Measurements from ENCODE around the gene MLLT1. TPM values are rescaled to one million over a fixed set of nuclear protein-coding genes. Genes with fewer than 3 reads are reported as not detected.

Gene MLLT1
- total RNA-seq, 1 experiment from 2014 or later = 58.3 TPM

DNA sequence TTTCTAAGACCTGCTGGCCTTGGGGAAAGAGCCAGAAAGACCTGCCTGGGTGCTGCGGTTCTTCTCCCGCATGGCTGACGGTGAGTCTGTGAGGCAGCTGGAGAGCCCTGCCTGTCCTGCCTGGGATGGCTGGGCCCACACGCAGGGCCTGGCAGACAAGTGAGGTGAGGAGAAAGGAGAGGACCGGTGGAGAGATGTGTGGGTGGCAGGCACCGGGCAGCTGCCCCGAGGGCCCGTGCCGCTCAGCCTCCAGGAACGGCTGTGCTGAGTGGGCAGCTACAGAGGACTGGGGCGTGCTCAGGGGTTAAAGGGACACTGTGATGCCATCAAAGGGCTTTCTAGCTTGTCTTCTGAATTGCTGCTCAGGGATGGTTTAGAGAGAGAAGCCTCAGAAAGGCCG, 53.8 kb downstream of the MLLT1 start:
- no peaks in the 10 kb centered on the region for H3K4me1 ChIP-seq (ENCODE audit: control insufficient read depth, insufficient read depth, low read length)
- in situ Hi-C loops (cut with HindIII; ENCODE audit: low pct_unique_long_range_greater_than_20kb, low sequenced_read_pairs) = no loop called here
- H3K27ac ChIP-seq (ENCODE audit: low read length) = no peak overlapping the region
- CTCF ChIA-PET = no interaction called here
- ATAC-seq (no peak), DNase-seq (ENCODE audit: low read depth, low spot score) (no peak)
- H3K9me3 ChIP-seq (ENCODE audit: control insufficient read depth, insufficient read depth, low read depth, low read length) = no peaks in the 10 kb centered on the region
- no peak overlapping the region for H3K4me3 ChIP-seq (ENCODE audit: low read depth in 2 of 2, low read length in 2 of 2)
- POLR2A ChIA-PET = interaction anchor here (0.7 kb wide), 1 partner anchor 51 kb away, joined by 3 read pairs; no protein-coding TSS in a partner anchor
- TF ChIP-seq TCF7L2 (IDR thresholded peaks at IDR 0.05; ENCODE audit: low read depth, low read length) (no peak), POLR2AphosphoS5 (IDR thresholded peaks at IDR 0.05; ENCODE audit: low read depth, low read length) (no peak), SIN3A (IDR thresholded peaks at IDR 0.05; ENCODE audit: borderline replicate concordance, insufficient read depth, low read depth, low read length) (no peak)
- TF ChIP-seq, protein P1, sequence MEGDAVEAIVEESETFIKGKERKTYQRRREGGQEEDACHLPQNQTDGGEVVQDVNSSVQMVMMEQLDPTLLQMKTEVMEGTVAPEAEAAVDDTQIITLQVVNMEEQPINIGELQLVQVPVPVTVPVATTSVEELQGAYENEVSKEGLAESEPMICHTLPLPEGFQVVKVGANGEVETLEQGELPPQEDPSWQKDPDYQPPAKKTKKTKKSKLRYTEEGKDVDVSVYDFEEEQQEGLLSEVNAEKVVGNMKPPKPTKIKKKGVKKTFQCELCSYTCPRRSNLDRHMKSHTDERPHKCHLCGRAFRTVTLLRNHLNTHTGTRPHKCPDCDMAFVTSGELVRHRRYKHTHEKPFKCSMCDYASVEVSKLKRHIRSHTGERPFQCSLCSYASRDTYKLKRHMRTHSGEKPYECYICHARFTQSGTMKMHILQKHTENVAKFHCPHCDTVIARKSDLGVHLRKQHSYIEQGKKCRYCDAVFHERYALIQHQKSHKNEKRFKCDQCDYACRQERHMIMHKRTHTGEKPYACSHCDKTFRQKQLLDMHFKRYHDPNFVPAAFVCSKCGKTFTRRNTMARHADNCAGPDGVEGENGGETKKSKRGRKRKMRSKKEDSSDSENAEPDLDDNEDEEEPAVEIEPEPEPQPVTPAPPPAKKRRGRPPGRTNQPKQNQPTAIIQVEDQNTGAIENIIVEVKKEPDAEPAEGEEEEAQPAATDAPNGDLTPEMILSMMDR (IDR thresholded peaks at IDR 0.05) = no peak
- TF ChIP-seq, protein P2, sequence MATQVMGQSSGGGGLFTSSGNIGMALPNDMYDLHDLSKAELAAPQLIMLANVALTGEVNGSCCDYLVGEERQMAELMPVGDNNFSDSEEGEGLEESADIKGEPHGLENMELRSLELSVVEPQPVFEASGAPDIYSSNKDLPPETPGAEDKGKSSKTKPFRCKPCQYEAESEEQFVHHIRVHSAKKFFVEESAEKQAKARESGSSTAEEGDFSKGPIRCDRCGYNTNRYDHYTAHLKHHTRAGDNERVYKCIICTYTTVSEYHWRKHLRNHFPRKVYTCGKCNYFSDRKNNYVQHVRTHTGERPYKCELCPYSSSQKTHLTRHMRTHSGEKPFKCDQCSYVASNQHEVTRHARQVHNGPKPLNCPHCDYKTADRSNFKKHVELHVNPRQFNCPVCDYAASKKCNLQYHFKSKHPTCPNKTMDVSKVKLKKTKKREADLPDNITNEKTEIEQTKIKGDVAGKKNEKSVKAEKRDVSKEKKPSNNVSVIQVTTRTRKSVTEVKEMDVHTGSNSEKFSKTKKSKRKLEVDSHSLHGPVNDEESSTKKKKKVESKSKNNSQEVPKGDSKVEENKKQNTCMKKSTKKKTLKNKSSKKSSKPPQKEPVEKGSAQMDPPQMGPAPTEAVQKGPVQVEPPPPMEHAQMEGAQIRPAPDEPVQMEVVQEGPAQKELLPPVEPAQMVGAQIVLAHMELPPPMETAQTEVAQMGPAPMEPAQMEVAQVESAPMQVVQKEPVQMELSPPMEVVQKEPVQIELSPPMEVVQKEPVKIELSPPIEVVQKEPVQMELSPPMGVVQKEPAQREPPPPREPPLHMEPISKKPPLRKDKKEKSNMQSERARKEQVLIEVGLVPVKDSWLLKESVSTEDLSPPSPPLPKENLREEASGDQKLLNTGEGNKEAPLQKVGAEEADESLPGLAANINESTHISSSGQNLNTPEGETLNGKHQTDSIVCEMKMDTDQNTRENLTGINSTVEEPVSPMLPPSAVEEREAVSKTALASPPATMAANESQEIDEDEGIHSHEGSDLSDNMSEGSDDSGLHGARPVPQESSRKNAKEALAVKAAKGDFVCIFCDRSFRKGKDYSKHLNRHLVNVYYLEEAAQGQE (IDR thresholded peaks at IDR 0.05; ENCODE audit: insufficient read depth in 1 of 2, low read depth in 2 of 2, low read length in 1 of 2) = no peak
- no peaks in the 10 kb centered on the region for H3K27me3 ChIP-seq (ENCODE audit: control insufficient read depth, insufficient read depth, low read length)
- BruUV-seq (replicated peaks) = no TSS peak
- no peaks in the 10 kb centered on the region for H3K36me3 ChIP-seq (ENCODE audit: control insufficient read depth, insufficient read depth, low read length)
- intact Hi-C loops (cut with micrococcal nuclease; ENCODE audit: unreplicated experiment) = no loop called here

DNA sequence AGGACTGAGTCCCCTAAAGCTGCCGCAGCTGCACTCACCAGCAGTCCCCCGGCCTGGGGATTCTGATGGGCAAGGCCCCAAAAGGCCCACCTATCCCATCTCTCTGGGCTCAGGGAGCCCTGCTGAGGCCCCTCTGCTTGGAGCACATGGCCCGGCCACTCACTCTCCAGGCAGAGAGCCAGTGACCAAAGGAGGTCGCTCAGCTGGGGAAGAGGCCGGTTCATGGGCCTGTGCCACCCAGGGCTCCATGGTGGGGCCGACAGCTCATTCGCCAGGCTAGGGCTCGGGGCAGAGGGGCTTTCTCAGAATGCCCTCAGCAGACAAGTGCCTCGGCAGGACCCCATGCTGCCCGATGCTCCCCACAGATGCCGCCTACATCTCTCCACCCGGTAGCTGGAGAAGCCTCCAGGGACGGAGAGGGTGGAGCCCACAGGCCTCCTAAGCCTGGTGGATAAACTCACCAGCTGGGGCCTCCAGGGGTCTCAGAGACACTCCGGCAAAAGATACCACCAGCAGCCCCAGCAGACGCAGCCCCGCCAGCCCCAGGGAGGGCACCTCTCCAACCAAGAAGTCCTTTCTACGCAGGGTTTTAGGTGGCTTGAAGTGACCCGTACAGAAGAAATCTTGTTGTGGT, 54.4 kb downstream of the MLLT1 start:
- Histone ChIP-seq H3K4me3 (ENCODE audit: low read depth in 2 of 2, low read length in 2 of 2) (no peak overlapping the region), H3K9me3 (ENCODE audit: control insufficient read depth, insufficient read depth, low read depth, low read length) (no peaks in the 10 kb centered on the region), H3K4me1 (ENCODE audit: control insufficient read depth, insufficient read depth, low read length) (no peaks in the 10 kb centered on the region), H3K36me3 (ENCODE audit: control insufficient read depth, insufficient read depth, low read length) (no peaks in the 10 kb centered on the region), H3K27me3 (ENCODE audit: control insufficient read depth, insufficient read depth, low read length) (no peaks in the 10 kb centered on the region), H3K27ac (ENCODE audit: low read length) (no peak overlapping the region)
- POLR2A ChIA-PET = no interaction called here
- intact Hi-C loops (cut with micrococcal nuclease; ENCODE audit: unreplicated experiment) (no loop called here), in situ Hi-C loops (cut with HindIII; ENCODE audit: low pct_unique_long_range_greater_than_20kb, low sequenced_read_pairs) (no loop called here)
- TF ChIP-seq TCF7L2 (IDR thresholded peaks at IDR 0.05; ENCODE audit: low read depth, low read length) (no peak), SIN3A (IDR thresholded peaks at IDR 0.05; ENCODE audit: borderline replicate concordance, insufficient read depth, low read depth, low read length) (no peak), POLR2AphosphoS5 (IDR thresholded peaks at IDR 0.05; ENCODE audit: low read depth, low read length) (no peak)
- TF ChIP-seq, protein P1 (IDR thresholded peaks at IDR 0.05) = no peak
- TF ChIP-seq, protein P2 (IDR thresholded peaks at IDR 0.05; ENCODE audit: insufficient read depth in 1 of 2, low read depth in 2 of 2, low read length in 1 of 2) = no peak
- DNase-seq (ENCODE audit: low read depth, low spot score) (no peak), ATAC-seq (no peak)
- BruUV-seq (replicated peaks) = no TSS peak
- CTCF ChIA-PET = no interaction called here

All from Panc1 (cell line).